GM23338 (cell line): ENCODE measurements around the gene CHST14. TPM values are rescaled to one million over a fixed set of nuclear protein-coding genes. Genes with fewer than 3 reads are reported as not detected.

Experiments
- ATAC-seq: fragments of 200-7000 bp; cut with Tn5 transposase; 3 replicates; pipeline ENCODE4 v1.9.1; 2020
- DNase-seq: peaks from one replicate; pipeline ENCODE4 v3.0.0-alpha.2; 2015; ENCODE audit warnings: low spot score
- H2AFZ ChIP-seq: fragments of 200-600 bp; sonication (generic); 2 replicates; pipeline ENCODE4 v1.8.0; 2016; ENCODE audit warnings: antibody characterized with exemption, mild to moderate bottlenecking, moderate library complexity
- H3F3A ChIP-seq: fragments of 200-600 bp; sonication (generic); replicated peaks from 2 replicates; pipeline ENCODE4 v1.8.0; 2017; ENCODE audit warnings: antibody characterized with exemption, mixed run types, low read depth
- H3K27ac ChIP-seq: fragments of 200-600 bp; sonication (generic); 2 replicates; pipeline ENCODE4 v1.6.1; 2016; ENCODE audit warnings: low read depth
- H3K27me3 ChIP-seq: fragments of 200-600 bp; sonication (generic); 2 replicates; pipeline ENCODE4 v1.8.0; 2016; ENCODE audit warnings: mild to moderate bottlenecking, mixed run types, moderate library complexity; ENCODE audit not compliant: insufficient read depth
- H3K36me3 ChIP-seq: fragments of 200-600 bp; sonication (generic); 2 replicates; pipeline ENCODE4 v1.8.0; 2016; ENCODE audit warnings: mild to moderate bottlenecking; ENCODE audit not compliant: insufficient read depth
- H3K4me1 ChIP-seq: fragments of 200-600 bp; sonication (generic); 2 replicates; pipeline ENCODE4 v1.8.0; 2016; ENCODE audit warnings: mild to moderate bottlenecking, moderate library complexity; ENCODE audit not compliant: insufficient read depth
- H3K4me2 ChIP-seq: fragments of 200-600 bp; sonication (generic); 2 replicates; pipeline ENCODE4 v1.7.1; 2017; ENCODE audit warnings: mixed run types
- H3K4me3 ChIP-seq: fragments of 200-600 bp; sonication (generic); 2 replicates; pipeline ENCODE4 v1.6.1; 2016; ENCODE audit warnings: mixed run types
- H3K79me2 ChIP-seq: fragments of 200-600 bp; sonication (generic); replicated peaks from 2 replicates; pipeline ENCODE4 v1.8.0; 2017; ENCODE audit warnings: mild to moderate bottlenecking; ENCODE audit not compliant: insufficient read depth
- H3K9me2 ChIP-seq: fragments of 200-600 bp; sonication (generic); 2 replicates; pipeline ENCODE4 v1.8.0; 2017; ENCODE audit not compliant: insufficient read depth
- H4K20me1 ChIP-seq: fragments of 200-600 bp; sonication (generic); replicated peaks from 2 replicates; pipeline ENCODE4 v1.8.0; 2017; ENCODE audit warnings: mild to moderate bottlenecking; ENCODE audit not compliant: insufficient read depth
- H3K27ac Mint-ChIP-seq: 2 replicates; pipeline ENCODE4 v1.8.0; 2020; ENCODE audit warnings: inconsistent platforms, mild to moderate bottlenecking, moderate library complexity, mixed read lengths
- H3K27me3 Mint-ChIP-seq: 3 replicates; pipeline ENCODE4 v1.8.0; 2022; ENCODE audit warnings: low read depth, mild to moderate bottlenecking, moderate library complexity, mixed read lengths, inconsistent platforms; ENCODE audit not compliant: insufficient read depth, poor library complexity
- H3K36me3 Mint-ChIP-seq: 3 replicates; pipeline ENCODE4 v1.8.0; 2021; ENCODE audit warnings: low read depth, mild to moderate bottlenecking, inconsistent platforms, moderate library complexity, mixed read lengths
- H3K4me1 Mint-ChIP-seq: 3 replicates; pipeline ENCODE4 v1.8.0; 2020; ENCODE audit warnings: mild to moderate bottlenecking, inconsistent platforms, mixed read lengths
- H3K4me3 Mint-ChIP-seq: 3 replicates; pipeline ENCODE4 v1.8.0; 2021; ENCODE audit warnings: moderate library complexity, mild to moderate bottlenecking, inconsistent platforms, mixed read lengths
- H3K9me3 Mint-ChIP-seq: 3 replicates; pipeline ENCODE4 v1.8.0; 2020; ENCODE audit warnings: moderate library complexity, mild to moderate bottlenecking, inconsistent platforms, mixed read lengths
- CREB1 ChIP-seq: fragments of 250-450 bp; sonication (Bioruptor Pico); IDR thresholded peaks from 2 replicates; pipeline ENCODE4 v1.5.0; 2020; ENCODE audit warnings: low read depth, mild to moderate bottlenecking, moderate library complexity
- ETS1 ChIP-seq: IDR thresholded peaks from 2 replicates; pipeline ENCODE4 v1.6.1; 2016; ENCODE audit warnings: antibody characterized with exemption
- EZH2 ChIP-seq: fragments of 200-600 bp; sonication (generic); IDR thresholded peaks from one replicate; pipeline ENCODE4 v1.8.0; 2017; ENCODE audit warnings: antibody characterized with exemption, mild to moderate bottlenecking, low read depth; ENCODE audit not compliant: unreplicated experiment
- EZH2phosphoT487 ChIP-seq: fragments of 200-600 bp; sonication (generic); IDR thresholded peaks from one replicate; pipeline ENCODE4 v1.8.1; 2018; ENCODE audit warnings: antibody characterized with exemption; ENCODE audit not compliant: unreplicated experiment
- polyA plus RNA-seq: library from polyadenylated mRNA; unstranded; fragments of >200 nt; fragmentation: Nextera tagmentation; extraction: Ambion mirVana; gene quantifications from 2 replicates; pipeline ENCODE4 v1.2.1, GENCODE V29; 2016
- total RNA-seq: library from RNA; depleted of rRNA; stranded (reverse); fragments of >200 nt; shearing (Covaris generic); gene quantifications from 2 replicates; pipeline ENCODE4 v1.2.3, GENCODE V29; 2014
- TF ChIP-seq, protein P1 (sequence below): IDR thresholded peaks from one replicate; pipeline ENCODE4 v1.6.1; 2018; ENCODE audit warnings: antibody characterized with exemption; ENCODE audit not compliant: unreplicated experiment
- TF ChIP-seq, protein P2 (sequence below), 2 experiments: fragments of 200-600 bp in 1 of 2; sonication (generic) in 1 of 2; conservative IDR thresholded peaks; 2 replicates each; pipeline versions ENCODE4 v1.5.1 to v1.6.1; 2016 to 2017; ENCODE audit warnings: antibody characterized with exemption in 2 of 2, low read depth in 2 of 2, mild to moderate bottlenecking in 2 of 2, moderate library complexity in 1 of 2

Gene CHST14
- total and polyA plus RNA-seq, 2 experiments from 2014 or later = 8.4 to 15.6 TPM

DNA sequence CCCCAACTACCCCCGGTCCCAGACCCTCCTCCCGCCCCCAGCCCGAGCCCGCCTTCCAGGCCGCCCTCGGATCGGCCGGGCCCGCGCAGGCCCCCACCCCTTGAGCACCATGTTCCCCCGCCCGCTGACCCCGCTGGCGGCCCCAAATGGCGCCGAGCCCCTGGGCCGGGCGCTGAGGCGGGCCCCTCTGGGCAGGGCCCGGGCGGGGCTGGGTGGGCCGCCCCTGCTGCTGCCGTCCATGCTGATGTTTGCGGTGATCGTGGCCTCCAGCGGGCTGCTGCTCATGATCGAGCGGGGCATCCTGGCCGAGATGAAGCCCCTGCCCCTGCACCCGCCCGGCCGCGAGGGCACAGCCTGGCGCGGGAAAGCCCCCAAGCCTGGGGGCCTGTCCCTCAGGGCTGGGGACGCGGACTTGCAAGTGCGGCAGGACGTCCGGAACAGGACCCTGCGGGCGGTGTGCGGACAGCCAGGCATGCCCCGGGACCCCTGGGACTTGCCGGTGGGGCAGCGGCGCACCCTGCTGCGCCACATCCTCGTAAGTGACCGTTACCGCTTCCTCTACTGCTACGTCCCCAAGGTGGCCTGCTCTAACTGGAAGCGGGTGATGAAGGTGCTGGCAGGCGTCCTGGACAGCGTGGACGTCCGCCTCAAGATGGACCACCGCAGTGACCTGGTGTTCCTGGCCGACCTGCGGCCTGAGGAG, 472 bp downstream of the CHST14 start (continued):
- TF ChIP-seq, protein P1, sequence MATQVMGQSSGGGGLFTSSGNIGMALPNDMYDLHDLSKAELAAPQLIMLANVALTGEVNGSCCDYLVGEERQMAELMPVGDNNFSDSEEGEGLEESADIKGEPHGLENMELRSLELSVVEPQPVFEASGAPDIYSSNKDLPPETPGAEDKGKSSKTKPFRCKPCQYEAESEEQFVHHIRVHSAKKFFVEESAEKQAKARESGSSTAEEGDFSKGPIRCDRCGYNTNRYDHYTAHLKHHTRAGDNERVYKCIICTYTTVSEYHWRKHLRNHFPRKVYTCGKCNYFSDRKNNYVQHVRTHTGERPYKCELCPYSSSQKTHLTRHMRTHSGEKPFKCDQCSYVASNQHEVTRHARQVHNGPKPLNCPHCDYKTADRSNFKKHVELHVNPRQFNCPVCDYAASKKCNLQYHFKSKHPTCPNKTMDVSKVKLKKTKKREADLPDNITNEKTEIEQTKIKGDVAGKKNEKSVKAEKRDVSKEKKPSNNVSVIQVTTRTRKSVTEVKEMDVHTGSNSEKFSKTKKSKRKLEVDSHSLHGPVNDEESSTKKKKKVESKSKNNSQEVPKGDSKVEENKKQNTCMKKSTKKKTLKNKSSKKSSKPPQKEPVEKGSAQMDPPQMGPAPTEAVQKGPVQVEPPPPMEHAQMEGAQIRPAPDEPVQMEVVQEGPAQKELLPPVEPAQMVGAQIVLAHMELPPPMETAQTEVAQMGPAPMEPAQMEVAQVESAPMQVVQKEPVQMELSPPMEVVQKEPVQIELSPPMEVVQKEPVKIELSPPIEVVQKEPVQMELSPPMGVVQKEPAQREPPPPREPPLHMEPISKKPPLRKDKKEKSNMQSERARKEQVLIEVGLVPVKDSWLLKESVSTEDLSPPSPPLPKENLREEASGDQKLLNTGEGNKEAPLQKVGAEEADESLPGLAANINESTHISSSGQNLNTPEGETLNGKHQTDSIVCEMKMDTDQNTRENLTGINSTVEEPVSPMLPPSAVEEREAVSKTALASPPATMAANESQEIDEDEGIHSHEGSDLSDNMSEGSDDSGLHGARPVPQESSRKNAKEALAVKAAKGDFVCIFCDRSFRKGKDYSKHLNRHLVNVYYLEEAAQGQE = no peak
- TF ChIP-seq EZH2 (no peak), CREB1 (CRISPR knock-in tag) (no peak)

DNA sequence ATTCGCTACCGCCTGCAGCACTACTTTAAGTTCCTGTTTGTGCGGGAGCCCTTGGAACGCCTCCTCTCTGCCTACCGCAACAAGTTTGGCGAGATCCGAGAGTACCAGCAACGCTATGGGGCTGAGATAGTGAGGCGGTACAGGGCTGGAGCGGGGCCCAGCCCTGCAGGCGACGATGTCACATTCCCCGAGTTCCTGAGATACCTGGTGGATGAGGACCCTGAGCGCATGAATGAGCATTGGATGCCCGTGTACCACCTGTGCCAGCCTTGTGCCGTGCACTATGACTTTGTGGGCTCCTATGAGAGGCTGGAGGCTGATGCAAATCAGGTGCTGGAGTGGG, 995 bp downstream of the CHST14 start:
- no peaks in the 10 kb centered on the region for H3K9me3 Mint-ChIP-seq
- H3K27ac Mint-ChIP-seq = no peak overlapping the region
- peak; percentile 86 for DNase-seq

More for the DNA sequence above, 995 bp downstream of the CHST14 start:
- Histone ChIP-seq H3K4me2 (peak overlapping the region; percentile 98), H3K4me1 (peaks cover 17% of the 10 kb centered on the region), H3K79me2 (no peaks in the 10 kb centered on the region), H3K36me3 (no peaks in the 10 kb centered on the region), H3K9me2 (no peaks in the 10 kb centered on the region), H3F3A (peaks cover 15% of the 10 kb centered on the region), H3K27ac (no peak overlapping the region), H4K20me1 (peaks cover 7% of the 10 kb centered on the region; the same call in 1 of the 2 replicates), H3K27me3 (no peaks in the 10 kb centered on the region), H2AFZ (peak overlapping the region; percentile 81), H3K4me3 (peak overlapping the region; percentile 81)
- no peak for TF ChIP-seq EZH2
- TF ChIP-seq EZH2phosphoT487 = no peak
- TF ChIP-seq ETS1 = no peak
- TF ChIP-seq, protein P2, sequence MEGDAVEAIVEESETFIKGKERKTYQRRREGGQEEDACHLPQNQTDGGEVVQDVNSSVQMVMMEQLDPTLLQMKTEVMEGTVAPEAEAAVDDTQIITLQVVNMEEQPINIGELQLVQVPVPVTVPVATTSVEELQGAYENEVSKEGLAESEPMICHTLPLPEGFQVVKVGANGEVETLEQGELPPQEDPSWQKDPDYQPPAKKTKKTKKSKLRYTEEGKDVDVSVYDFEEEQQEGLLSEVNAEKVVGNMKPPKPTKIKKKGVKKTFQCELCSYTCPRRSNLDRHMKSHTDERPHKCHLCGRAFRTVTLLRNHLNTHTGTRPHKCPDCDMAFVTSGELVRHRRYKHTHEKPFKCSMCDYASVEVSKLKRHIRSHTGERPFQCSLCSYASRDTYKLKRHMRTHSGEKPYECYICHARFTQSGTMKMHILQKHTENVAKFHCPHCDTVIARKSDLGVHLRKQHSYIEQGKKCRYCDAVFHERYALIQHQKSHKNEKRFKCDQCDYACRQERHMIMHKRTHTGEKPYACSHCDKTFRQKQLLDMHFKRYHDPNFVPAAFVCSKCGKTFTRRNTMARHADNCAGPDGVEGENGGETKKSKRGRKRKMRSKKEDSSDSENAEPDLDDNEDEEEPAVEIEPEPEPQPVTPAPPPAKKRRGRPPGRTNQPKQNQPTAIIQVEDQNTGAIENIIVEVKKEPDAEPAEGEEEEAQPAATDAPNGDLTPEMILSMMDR (conservative IDR thresholded peaks at IDR 0.05; ENCODE audit: low read depth in 2 of 2) = no peak
- peaks cover 13% of the 10 kb centered on the region for H3K36me3 Mint-ChIP-seq
- peaks cover 37% of the 10 kb centered on the region for H3K4me1 Mint-ChIP-seq
- peak; percentile 63 for ATAC-seq
- H3K27me3 Mint-ChIP-seq = peaks cover 22% of the 10 kb centered on the region
- H3K4me3 Mint-ChIP-seq = peak overlapping the region; percentile 84
